ENCODE measurements around the gene NNMT.
"Not testable (repeated sequence)": the region's sequence is repeated elsewhere in the genome, so short reads cannot be mapped to it uniquely, and the experiment has no call there.

The NNMT gene

GRCh38 chr11:114314096-114314495 lies 17.9 kb downstream of the NNMT start:
- DNase-seq: no peak

DNA sequence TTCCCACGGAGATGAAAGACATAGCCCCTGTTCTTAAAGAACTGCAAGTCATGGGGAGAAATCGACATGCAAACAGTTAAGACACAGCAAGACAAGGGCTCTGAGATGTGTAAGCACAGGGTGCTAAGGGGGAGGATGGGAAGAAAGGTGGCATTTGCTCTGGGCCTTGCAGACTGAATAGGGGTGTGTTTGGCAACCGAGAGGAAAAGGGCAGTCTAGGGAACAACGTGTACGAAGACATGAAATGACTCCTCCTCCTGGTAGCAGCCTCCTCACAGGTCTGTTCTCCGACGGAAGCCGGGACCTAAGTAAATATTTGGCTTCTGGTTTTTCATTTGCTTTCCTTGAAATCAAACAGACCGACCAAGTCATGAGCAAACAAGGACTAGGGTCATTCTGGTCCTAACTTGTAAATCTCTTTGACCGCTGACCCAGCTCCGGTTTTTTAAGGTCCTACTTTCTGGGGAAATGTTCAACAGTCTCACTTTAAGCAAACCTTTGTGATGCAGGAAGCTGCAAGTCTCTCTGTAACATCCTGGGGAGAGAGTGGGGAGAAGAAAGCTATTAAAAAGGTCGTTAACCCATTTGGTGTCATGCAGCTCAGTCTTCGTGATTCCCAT lies 19.7 kb downstream of the NNMT start:
- no peak for DNase-seq

DNA sequence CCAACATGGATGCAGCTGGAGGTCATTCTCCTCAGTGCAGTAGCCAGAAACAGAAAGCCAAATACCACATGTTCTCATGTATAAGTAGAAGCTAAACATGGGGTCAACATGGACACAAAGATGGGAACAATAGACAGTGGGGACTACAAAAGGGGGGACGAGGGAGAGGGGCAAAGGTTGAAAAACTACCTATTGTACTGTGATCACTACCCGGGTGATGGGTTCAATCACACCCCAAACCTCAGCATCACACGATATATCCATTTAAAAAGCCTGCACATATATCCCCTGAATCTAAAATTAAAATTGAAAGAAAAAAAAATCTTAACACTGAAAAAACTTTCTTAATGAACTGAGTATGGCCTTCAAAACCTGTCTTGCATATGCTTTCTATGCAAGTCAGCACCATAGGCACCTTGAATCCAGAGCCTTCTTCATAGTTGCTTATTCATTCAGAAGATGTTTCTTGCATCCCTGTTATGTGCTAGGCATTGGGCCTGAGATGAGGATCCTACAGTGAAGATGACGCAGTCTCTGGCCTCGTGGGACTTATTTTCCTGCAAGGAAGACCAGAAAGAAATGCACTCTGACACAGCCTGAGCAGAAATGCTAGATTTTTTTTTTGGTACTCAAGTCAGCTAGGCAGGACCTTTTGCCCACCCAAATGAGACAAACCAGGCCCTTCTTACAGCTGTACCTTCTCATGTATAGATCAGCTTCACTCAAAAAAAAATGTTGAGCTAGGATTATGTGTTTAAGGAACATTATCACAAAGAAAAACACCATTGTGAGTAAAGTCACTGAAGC lies 21.0 kb downstream of the NNMT start:
- no peak for DNase-seq

DNA sequence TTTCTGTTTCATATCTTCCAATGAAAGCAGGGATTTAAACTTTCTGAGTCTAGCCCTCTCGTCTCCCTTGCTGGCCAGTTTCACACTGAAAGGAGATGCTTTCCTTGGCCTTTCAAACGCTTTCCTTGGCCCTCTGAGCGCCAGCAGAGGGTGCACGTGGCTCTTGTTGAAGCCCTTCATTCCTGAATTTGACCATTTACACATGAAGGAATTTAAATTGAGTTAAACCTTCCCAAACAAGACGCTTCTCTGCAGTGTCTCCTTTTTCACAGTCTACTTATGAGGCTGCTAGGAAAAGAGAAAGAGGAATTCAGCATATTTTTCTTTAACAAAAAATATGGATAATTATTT lies 21.6 kb downstream of the NNMT start:
- no peak for DNase-seq

GRCh38 chr11:114318361-114318760 lies 22.2 kb downstream of the NNMT start:
- no peak for DNase-seq

- no peak for DNase-seq
Observed at GRCh38 chr11:114319716-114320328, 23.6 kb downstream of the NNMT start.

DNA sequence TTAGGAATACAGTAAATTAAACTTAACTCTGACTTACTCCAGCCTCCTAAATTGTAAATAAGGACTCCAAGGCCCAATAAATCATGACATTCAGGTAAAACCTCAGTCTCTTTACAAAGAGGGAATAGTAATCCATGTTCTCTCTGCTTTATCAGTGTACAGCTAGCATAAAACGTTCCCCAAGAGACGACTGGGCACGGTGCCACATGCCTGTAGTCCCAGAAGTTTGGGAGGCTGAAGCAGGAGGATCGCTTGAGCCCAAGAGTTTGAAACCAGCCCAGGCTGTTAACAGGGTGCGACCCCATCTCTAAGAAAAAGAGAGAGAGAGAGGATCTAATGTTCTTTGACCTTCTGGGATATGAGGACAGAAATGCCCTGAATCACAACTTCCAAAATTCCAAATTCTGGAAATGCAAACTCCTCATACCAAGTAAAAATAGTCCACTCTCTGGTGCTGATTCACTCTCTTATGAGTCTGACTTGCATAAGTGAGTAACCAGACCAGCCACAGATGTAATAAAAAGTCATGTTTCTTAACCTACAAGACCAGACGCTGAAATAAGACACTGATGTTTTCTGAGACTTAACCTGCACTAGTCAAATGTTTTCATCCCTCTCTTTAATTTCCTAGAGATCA lies 25.5 kb downstream of the NNMT start:
- DNase-seq: no peak

DNA sequence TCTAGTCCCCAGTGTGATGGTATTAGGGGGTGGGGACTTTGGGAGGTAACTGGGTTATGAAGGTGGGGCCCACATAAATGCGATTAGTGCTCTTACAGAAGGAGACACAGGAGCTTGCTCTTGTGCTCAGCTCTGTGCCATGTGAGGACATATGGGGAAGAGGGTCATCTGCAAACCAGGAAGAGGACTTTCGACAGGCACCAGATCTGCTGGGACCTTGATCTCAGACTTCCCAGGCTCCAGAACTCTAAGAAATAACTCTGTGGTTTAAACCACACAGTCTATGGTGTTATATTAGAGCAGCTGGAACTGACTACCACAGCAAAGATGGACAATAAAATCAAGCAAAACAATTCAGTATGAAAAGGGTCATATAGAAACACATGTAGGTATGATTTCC lies 26.7 kb downstream of the NNMT start:
- DNase-seq: no peak

DNA sequence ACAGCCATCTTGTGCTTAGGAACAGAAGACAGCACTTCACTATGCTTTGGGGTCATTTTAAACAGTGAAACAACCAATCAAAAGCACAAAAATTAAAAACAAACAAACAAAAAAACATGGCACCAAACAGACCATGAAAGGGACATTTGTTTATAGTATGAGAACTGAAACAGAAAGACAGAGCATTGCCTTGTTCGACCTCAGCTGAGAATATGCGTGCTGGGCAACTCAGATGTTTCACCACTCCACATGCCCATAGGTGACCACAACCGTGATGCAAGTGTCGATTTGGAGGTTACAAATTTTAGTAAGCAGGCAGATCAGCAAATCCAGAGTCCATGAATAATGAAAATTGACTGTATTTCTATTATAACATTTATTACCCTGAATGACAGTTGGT lies 30.0 kb downstream of the NNMT start:
- DNase-seq: no peak

GRCh38 chr11:114326776-114327175 lies 30.6 kb downstream of the NNMT start:
- DNase-seq: no peak

DNA sequence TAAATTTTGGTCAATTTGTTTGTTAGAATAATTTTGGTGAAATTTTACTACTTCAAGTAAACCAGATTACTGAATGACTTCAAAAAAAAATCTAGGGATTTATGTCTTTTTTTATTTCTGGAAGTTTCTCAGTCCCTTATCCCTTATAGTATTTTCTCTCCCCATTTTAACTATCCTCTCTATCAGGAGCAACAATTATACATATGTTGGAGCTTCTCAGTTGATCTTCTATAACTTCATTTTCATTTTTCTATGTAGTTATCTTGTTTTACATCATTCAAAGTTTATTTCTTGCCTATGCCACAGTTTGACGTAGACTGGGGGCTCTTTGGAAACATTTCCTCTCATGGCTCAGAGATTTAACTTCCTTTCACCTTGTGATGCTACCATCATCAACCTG lies 34.2 kb downstream of the NNMT start:
- no peak for DNase-seq

DNA sequence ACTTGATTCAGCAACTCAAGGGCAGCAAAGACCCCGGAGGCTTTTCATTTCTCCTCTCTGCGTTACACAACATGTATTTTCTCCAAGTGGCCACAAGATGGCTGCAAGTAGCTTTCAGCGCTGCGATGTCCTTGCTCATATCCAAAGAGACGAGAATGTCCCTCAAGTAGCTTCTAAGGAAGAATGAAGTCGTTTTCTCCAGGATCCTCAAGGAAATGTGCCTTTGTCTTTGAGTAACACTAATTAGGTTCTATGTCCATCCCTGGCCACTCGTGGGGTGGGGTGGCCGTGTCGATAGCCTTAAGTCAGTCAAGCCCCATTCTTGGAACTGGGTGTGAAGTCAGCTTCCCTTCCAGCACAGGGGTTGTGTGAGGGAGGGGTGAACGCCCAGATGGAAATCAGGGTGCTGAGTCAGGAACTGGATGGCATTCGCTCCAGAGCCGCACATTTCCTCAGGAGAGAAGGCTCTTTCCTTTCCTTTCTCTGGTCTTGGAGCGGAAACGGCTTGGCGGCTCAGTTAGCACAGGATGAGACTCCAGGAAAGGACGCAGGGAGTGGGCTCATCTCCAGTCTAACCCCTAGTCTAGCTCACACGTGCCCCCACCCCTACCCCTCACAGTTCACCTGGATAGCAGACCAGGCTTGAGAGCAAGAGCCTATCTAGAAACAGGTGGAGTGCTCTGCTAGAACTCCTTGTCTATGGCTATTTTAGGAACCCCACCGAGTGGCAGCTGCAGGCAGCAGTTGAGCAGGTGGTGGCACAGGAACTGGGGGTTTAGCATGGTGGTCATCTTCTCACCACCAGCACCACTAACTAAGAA lies 44.3 kb downstream of the NNMT start:
- no peak for DNase-seq

DNA sequence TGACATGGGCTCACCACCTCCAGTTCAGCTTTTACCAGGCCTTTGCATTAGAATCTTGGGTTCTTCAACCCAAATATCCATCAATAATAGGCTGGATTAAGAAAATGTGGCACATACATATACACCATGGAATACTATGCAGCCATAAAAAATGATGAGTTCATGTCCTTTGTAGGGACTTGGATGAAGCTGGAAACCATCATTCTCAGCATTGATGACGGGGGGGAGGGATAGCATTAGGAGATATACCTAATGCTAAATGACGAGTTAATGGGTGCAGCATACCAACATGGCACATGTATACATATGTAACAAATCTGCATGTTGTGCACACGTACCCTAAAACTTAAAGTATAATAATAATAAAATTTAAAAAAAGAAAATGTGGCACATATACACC lies 45.5 kb downstream of the NNMT start:
- DNase-seq: not testable (repeated sequence)

DNA sequence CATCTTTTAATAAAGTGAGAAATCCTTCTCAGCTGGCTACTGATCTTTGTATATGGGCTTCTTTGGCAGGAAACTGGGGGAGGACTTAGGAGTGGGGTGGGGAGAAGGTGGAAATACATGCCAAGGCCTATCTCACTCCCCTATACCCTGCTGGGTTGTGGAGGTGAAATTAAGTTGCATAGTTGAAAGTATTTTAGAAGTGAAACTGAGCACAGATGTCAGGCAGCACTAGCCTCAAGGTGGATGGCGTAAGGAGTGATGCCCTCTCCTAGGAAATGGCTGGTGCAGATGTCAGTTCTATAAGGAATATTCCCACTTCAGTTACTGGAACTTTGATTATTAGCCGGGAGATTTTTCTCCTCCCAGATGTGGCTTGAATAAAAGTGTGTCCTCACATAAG lies 46.3 kb downstream of the NNMT start:
- DNase-seq: no peak

GRCh38 chr11:114343020-114343419 lies 46.8 kb downstream of the NNMT start:
- no peak for DNase-seq

GRCh38 chr11:114343493-114343892 lies 47.3 kb downstream of the NNMT start:
- DNase-seq: no peak

DNA sequence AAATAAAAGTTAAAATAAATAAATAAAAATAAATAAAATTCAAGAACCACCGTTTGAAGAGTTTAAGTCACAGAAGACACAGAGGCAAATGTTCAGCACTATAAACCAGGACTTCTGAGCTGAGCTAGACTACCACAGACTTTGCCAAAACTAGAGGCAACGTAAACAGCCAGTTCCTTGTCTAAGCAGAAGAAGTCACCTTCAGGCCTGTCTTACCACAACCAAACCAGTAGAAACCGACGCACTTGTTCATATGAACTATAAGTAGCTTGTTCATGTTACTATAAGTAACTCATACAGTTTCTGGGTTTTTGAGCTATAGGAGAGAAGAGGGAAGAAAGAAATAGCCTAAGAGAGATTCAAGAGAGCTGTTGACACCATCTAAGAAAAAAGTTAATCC lies 48.3 kb downstream of the NNMT start:
- DNase-seq: no peak

GRCh38 chr11:114345575-114346222 lies 49.5 kb downstream of the NNMT start:
- no peak for DNase-seq

- no peak for DNase-seq
Observed at GRCh38 chr11:114346709-114347141, 50.5 kb downstream of the NNMT start.

GRCh38 chr11:114348200-114349191 lies 52.3 kb downstream of the NNMT start:
- no peak for DNase-seq

DNA sequence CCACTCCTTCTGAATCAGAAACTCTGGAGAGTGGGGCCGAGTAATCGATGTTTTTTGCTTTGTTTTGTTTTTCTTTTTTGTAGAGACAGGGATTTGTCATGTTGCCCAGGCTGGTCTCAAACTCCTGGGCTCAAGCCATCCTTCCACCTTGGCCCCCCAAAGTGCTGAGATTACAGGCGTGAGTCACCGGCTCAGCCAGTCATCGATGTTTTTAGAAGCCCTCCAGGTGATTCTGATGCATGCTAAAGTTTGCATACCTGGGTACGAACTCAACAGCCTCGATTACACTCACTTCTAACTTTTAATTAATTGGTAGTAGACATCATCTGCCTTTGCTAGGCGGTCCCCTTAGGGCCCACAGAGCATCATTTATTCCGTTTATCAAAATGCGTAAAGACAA lies 53.8 kb downstream of the NNMT start:
- DNase-seq: no peak
